Smooth muscle cell (in vitro differentiated cells): ENCODE measurements around the gene CYP1B1. TPM values are rescaled to one million over a fixed set of nuclear protein-coding genes. Genes with fewer than 3 reads are reported as not detected.

Source experiments
- DNase-seq: peaks from one replicate; lab custom pipeline; 2025; ENCODE audit not compliant: unreplicated experiment; lab: John Stamatoyannopoulos, UW
- H2AFZ ChIP-seq: fragments of 200-600 bp; sonication (generic); 2 replicates; pipeline ENCODE4 v1.6.0; 2016; ENCODE audit warnings: antibody characterized with exemption, low read depth, mild to moderate bottlenecking
- H3F3A ChIP-seq: fragments of 200-600 bp; sonication (generic); 2 replicates; pipeline ENCODE4 v1.6.0; 2017; ENCODE audit warnings: antibody characterized with exemption, low read depth
- H3K27ac ChIP-seq: fragments of 200-600 bp; sonication (generic); 2 replicates; pipeline ENCODE4 v1.5.1; 2016; ENCODE audit warnings: low read depth, mild to moderate bottlenecking
- H3K27me3 ChIP-seq: fragments of 200-600 bp; sonication (generic); 2 replicates; pipeline ENCODE4 v1.6.1; 2016; ENCODE audit warnings: low read depth, mild to moderate bottlenecking
- H3K36me3 ChIP-seq: fragments of 200-600 bp; sonication (generic); 2 replicates; pipeline ENCODE4 v1.5.1; 2016; ENCODE audit warnings: low read depth
- H3K4me1 ChIP-seq: fragments of 200-600 bp; sonication (generic); 2 replicates; pipeline ENCODE4 v1.5.1; 2016; ENCODE audit warnings: low read depth
- H3K4me2 ChIP-seq: fragments of 200-600 bp; sonication (generic); 2 replicates; pipeline ENCODE4 v1.6.0; 2016; ENCODE audit warnings: mild to moderate bottlenecking
- H3K4me3 ChIP-seq: fragments of 200-600 bp; sonication (generic); 2 replicates; pipeline ENCODE4 v1.5.1; 2016; ENCODE audit warnings: mild to moderate bottlenecking
- H3K79me2 ChIP-seq: fragments of 200-600 bp; sonication (generic); 2 replicates; pipeline ENCODE4 v1.6.0; 2016; ENCODE audit warnings: low read depth, mild to moderate bottlenecking
- H3K9ac ChIP-seq: fragments of 200-600 bp; sonication (generic); 2 replicates; pipeline ENCODE4 v1.6.0; 2016; ENCODE audit warnings: low read depth
- H3K9me3 ChIP-seq: fragments of 200-600 bp; sonication (generic); replicated peaks from 2 replicates; pipeline ENCODE4 v1.5.1; 2016; ENCODE audit warnings: low read depth
- H4K20me1 ChIP-seq: fragments of 200-600 bp; sonication (generic); 2 replicates; pipeline ENCODE4 v1.6.0; 2016; ENCODE audit warnings: low read depth
- CTCF ChIP-seq: fragments of 200-600 bp; sonication (generic); IDR thresholded peaks from 2 replicates; pipeline ENCODE4 v1.5.1; 2017; ENCODE audit warnings: borderline replicate concordance, mild to moderate bottlenecking, antibody characterized with exemption; ENCODE audit not compliant: insufficient read depth, poor library complexity, severe bottlenecking
- WGBS: methylation state at CpG from one replicate; pipeline ENCODE4 v1.1.7; 2016; ENCODE audit warnings: low lambda C conversion rate; 5-methylcytosine and 5-hydroxymethylcytosine counted together
- polyA plus RNA-seq: library from polyadenylated mRNA; unstranded; fragments of >200 nt; fragmentation: Nextera tagmentation; extraction: Ambion mirVana; gene quantifications from 2 replicates; pipeline ENCODE4 v1.2.1, GENCODE V29; 2016
- total RNA-seq: library from RNA; depleted of rRNA; stranded (reverse); fragments of >200 nt; gene quantifications from 2 replicates; pipeline ENCODE4 v1.2.3, GENCODE V29; 2014

Gene CYP1B1
- total and polyA plus RNA-seq, 2 experiments from 2014 or later = 23.2 to 47.7 TPM

- no peaks in the 10 kb centered on the region for H3K9me3 ChIP-seq
- H2AFZ ChIP-seq = peak overlapping the region; percentile 52
- H3K4me2 ChIP-seq = peak overlapping the region; percentile 36
- H3K4me1 ChIP-seq = peaks cover 19% of the 10 kb centered on the region
- no peak for DNase-seq
- no peaks in the 10 kb centered on the region for H4K20me1 ChIP-seq
- peaks cover 15% of the 10 kb centered on the region for H3F3A ChIP-seq
- H3K27me3 ChIP-seq = no peaks in the 10 kb centered on the region
- 40% methylated on average over 4 of the region's 4 CpGs for WGBS
- H3K4me3 ChIP-seq = no peak overlapping the region
- H3K36me3 ChIP-seq = no peaks in the 10 kb centered on the region
- H3K27ac ChIP-seq = peak overlapping the region; percentile 12
- TF ChIP-seq CTCF = no peak
- H3K79me2 ChIP-seq = no peaks in the 10 kb centered on the region
- no peak overlapping the region for H3K9ac ChIP-seq
These were observed 33.8 kb upstream of the CYP1B1 start for GRCh38 chr2:38109732-38110181.

GRCh38 chr2:38108907-38109731, 33.2 kb upstream of the CYP1B1 start:
- no peak overlapping the region for H3K9ac ChIP-seq
- no peaks in the 10 kb centered on the region for H3K36me3 ChIP-seq
- H2AFZ ChIP-seq = peak overlapping the region; percentile 52
- no peak for TF ChIP-seq CTCF
- no peaks in the 10 kb centered on the region for H3K27me3 ChIP-seq
- peak overlapping the region; percentile 12 for H3K27ac ChIP-seq
- 72% methylated on average over 11 of the region's 11 CpGs for WGBS
- peaks cover 19% of the 10 kb centered on the region for H3K4me1 ChIP-seq
- no peaks in the 10 kb centered on the region for H4K20me1 ChIP-seq
- no peaks in the 10 kb centered on the region for H3K79me2 ChIP-seq
- H3K9me3 ChIP-seq = no peaks in the 10 kb centered on the region
- H3K4me2 ChIP-seq = peak overlapping the region; percentile 36
- H3F3A ChIP-seq = peaks cover 15% of the 10 kb centered on the region
- no peak overlapping the region for H3K4me3 ChIP-seq
- no peak for DNase-seq

GRCh38 chr2:38107738-38108410, 31.9 kb upstream of the CYP1B1 start:
- Histone ChIP-seq H3K79me2 (no peaks in the 10 kb centered on the region), H3K27ac (peak overlapping the region; percentile 89)

More at GRCh38 chr2:38107738-38108410, 31.9 kb upstream of the CYP1B1 start:
- Histone ChIP-seq H3F3A (peaks cover 15% of the 10 kb centered on the region), H3K27me3 (no peaks in the 10 kb centered on the region), H3K4me2 (peak overlapping the region; percentile 0), H3K9me3 (no peaks in the 10 kb centered on the region), H3K4me1 (peaks cover 19% of the 10 kb centered on the region), H2AFZ (peak overlapping the region; percentile 76), H3K36me3 (no peaks in the 10 kb centered on the region), H3K4me3 (no peak overlapping the region), H4K20me1 (no peaks in the 10 kb centered on the region), H3K9ac (peak overlapping the region; percentile 23)
- DNase-seq = no peak
- 58% methylated on average over 17 of the region's 17 CpGs for WGBS
- no peak for TF ChIP-seq CTCF
